HL-60/S4 (cell line): ENCODE results near the gene IFIT5.
"Not testable (repeated sequence)": the region's sequence is repeated elsewhere in the genome, so short reads cannot be mapped to it uniquely, and the experiment has no call there.

Experiments used
- in situ Hi-C: fragments of 300-500 bp; cut with MboI; formaldehyde crosslinking; loops from 2 replicates; pipeline ENCODE4 v1.14.3; 2022; ENCODE audit warnings: low sequenced_read_pairs

IFIT5 gene, protein sequence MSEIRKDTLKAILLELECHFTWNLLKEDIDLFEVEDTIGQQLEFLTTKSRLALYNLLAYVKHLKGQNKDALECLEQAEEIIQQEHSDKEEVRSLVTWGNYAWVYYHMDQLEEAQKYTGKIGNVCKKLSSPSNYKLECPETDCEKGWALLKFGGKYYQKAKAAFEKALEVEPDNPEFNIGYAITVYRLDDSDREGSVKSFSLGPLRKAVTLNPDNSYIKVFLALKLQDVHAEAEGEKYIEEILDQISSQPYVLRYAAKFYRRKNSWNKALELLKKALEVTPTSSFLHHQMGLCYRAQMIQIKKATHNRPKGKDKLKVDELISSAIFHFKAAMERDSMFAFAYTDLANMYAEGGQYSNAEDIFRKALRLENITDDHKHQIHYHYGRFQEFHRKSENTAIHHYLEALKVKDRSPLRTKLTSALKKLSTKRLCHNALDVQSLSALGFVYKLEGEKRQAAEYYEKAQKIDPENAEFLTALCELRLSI

DNA sequence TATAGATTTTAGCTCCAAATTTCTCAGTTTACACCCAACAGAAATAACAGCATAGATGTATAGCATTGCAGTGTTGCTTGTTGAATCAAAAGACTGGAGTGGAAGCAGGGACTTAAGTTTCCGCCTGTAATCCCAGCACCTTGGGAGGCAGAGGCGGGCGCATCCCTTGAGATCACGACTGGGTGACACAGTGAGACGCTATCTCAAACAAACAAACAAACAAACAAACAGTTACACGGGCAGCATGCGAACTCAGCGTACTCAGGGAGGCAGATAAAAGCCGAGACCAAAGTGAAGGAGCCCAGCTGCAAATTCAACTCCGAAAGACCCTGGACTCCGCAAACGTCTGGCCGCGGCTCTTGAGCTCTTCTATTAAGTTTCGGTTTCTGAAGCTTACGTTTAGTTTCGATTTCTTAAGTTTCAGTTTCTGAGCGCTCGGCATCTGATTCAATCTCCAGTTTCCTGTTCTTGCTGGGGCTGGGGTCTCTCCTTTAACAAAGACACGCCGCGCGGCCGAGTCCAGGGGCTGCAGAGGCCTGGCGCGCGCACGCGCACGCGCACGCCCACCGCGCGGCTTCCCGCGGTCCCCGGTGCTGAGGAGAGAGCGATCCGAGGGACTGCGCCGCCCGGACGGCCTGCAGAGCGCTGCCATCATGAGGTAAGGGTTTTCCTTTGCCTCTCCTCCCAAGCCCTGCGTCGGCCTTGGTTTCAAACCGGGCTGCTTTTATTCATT lies at the start of gene IFIT5:
TSS of gene IFIT5 (plus strand) at position 423 of the 733 bp plus-strand sequence. CDS start at position 654, 231 bp downstream.
- in situ Hi-C loops = no loop called here

DNA sequence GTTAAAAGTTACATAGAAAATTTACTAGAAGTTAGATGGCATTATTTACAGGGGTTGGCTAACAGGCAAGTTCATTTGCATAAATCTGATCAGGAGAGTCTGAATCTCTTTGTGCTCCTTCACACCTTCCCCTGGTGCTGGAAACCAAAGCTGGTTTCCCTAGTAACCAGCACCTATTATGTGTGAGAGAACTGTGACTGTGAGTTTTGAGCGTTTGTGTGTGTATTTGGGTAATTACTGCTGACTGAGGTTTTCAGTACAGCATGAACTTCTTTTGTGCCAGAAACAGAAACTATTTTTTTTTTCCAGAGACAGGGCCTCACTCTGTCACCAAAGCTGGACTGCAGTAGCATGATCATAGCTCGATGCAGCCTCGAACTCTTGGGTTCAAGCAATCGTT lies 46.8 kb upstream of the IFIT5 start:
- in situ Hi-C loops = no loop called here

DNA sequence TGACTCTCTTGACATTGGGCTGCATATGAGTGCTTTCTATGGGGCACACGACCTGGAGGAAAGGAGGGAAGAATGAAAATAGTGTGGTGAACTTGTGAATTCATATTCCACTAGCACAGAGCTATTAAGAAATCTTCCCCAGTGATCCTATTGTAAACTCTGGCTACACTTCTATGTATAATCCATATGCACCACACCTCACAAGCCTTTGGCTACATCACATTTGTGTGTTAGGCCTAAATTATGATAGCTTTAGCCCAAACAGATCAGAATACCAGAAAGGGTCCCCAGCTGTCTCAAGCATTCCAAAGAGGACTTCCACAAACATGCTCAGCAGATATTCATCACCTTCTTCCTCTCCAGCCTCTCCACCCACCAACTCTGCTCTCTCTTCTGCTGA lies 46.2 kb upstream of the IFIT5 start:
- in situ Hi-C loops = no loop called here

DNA sequence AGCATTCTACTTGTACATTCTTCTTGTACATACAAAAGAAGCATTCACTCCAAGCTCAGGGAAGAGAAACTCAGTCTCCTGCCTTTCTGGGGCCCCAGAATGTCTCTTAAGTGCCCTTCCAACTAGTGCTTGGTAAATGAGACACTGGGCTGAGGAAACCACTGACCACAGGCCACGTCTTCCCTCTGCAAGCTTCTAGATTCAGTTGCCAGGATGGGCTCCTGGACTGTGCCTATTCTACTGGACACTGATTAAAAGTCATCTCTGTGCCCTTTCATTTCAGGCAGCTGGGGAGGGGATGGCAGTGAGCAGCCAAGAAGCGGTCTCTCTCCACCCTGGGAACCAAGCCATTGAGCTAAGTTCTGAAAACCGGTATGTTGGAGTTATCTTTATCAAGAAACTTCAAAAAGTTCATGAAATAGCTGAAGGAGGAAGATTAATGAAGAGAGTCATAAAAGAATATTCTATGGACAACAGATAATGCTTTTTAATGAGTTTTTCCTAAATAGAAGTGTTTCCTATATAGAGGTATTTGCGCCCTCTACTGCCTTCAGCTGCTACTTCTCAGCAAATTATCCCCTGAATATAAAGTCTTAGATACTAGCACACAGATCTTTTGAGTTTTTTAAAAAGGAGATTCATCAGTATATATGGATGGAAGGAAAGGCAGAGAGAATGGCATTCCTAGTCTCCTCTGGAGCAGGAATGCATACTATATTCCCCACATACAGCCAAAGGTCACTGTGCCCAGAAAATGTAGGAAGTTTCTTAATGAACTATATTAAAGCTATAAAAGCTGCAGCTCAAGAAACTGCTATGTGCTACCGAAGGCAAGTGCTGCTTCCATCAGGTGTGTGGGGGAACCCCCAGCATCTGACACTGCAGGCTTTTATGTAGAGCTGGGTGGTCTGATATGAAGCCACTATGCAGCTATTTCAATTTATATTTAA lies 44.9 kb upstream of the IFIT5 start:
- in situ Hi-C loops = no loop called here

DNA sequence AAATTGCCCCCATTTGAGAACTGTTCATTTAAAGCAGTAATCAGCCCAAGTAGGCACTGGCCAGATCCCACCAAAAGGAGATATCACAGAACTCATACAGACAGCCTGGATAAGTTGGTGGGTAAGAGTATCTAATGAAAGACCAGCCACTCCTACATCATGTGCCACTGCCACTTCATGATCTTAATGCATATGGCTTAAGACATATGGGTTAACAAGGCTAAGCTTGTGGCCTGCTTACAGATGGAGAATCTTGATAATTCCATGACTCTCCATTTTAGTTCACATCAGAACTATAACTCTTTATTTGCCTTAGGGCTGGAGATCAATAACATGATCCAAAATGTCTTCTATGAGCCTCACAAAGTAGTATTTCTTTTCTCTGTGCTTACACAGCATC lies 43.3 kb upstream of the IFIT5 start:
- in situ Hi-C loops = no loop called here

DNA sequence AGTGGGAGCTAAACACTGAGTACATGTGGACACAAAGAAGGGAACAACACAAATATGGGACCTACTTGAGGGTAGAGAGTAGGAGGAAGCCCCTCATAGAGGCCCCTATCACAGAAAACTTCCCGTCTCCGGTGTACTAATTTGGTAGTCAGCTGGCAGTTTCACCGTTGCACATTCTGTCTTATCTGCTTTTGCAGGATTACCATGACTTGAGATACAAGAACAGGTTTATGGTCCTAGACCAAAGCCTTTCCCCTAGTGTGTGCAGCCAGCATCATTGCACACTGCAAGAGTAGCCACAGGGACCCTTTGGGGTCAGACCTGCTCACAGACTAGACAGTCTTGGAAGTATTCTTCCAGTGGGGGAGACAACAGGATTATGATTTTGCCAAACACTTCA lies 42.4 kb upstream of the IFIT5 start:
- in situ Hi-C loops = no loop called here

DNA sequence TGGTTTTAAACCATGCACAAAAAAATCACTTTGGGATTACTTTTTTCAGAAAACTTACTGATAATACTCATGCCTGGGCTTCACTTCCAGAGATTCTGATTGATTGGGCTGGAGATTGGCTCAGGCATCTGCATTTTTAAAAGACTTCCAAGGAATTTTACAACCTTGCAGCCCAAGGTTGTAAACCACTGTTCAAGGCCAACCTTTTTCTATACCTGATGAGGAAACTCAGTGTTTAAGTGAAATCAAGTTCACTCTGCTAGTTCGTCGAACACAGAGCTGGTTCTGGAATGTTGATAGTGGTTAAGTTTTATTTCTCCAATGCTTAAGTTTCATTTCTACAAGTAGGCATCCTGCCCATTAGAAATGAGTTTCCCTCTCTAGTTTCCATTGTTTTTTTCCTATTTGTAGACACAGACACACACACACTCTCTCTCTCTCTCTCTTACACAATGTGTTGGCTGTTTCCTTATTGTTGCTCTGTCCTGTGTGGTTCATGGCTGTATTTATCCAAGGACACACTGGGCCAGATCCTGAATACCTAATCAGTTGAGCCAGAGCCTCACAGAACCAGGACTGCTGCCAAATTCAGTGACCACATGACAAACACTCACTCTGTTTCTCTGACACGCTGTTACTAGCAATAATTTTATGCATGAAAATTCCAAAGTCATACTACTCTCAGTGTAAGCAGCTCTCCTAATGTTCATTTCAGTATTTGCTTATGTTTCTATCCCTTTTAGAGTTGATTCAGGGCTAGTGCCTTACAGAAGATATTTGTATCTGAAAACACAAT lies 40.3 kb upstream of the IFIT5 start:
- in situ Hi-C loops = no loop called here

DNA sequence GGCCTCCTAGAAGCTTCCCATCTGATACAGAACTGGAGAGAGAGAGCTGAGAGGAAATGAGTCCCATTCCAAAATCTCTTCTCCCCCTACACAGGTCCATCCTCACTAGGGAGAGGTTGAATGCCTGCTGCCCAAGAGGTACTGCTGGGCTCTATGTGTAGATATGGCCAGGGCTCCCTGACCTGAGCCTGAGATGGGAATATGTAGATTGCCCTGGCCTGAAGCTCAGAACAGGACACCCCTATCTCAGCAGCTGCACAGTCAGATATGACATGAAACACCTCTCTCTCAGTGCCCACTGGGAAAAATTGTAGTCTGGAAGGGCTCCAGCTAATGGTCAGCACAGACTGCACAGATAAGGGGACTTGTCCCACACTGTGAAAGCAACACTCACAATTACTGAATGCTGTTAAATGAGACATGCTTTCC lies 39.6 kb upstream of the IFIT5 start:
- in situ Hi-C loops = no loop called here

DNA sequence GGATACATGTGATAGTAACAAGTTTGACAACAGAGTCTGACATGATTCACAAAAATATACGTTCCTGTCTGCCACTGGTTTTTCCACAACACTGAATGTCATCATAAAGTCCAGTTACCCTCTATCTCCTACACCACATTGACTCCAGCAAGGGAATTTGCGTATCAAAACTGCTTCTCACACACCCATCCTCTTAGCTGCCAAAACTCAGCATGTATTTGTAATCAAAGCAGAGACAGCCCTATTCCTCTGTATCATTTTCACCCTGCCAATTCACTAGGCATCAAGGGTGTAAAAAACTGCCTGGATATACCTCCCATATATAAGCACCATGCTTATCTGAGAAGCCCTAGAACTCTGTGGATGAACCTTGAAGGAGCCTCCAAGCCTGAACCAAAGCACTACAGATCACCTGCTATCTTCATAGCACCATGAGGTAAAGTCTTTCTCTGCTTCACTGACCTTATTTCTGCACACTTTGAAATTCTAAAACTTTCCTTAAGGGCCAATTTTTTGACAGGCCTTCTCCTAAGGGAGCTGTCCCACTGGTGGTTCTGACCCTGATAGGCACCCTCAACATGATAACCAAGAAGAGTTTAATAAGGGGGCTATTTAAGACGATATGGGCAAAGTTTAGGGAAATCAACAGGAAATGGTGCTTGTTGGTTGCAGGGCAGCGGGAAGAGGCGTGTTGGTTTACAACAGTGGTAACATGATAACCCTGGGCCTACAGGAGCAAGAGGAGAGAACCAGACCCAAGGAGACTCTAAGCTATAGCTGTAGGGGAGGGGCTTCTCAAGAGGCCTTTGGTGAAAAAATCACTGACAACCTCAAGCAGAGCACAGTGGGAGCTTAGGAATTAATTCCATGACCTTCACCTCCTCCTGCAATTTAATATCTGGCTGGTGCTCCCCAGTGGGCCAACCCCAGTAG lies 36.4 kb upstream of the IFIT5 start, which contains the start of gene IFIT1B:
TSS of gene IFIT1B (plus strand) at position 352 of the 933 bp plus-strand sequence. CDS start at position 432, 80 bp downstream.
- in situ Hi-C loops = no loop called here

DNA sequence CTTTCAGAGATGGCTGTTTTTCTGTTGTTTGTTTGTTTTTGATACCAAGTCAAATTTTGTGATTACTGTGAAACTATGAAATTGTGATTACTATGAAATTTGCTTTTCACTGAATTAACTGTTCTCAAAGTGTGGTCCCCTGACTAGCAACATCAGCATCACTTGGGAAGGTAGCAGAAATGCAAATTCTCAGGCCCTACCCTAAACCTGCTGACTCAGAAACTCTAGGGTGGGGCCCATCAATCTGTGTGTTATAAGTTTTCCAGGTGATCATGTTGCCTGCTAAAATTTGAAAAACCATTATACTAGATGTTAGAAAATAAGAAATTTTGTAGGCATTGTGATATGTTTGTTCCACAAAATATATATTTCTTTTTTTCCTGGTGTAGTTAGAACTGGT lies 35.3 kb upstream of the IFIT5 start:
- in situ Hi-C loops = no loop called here

DNA sequence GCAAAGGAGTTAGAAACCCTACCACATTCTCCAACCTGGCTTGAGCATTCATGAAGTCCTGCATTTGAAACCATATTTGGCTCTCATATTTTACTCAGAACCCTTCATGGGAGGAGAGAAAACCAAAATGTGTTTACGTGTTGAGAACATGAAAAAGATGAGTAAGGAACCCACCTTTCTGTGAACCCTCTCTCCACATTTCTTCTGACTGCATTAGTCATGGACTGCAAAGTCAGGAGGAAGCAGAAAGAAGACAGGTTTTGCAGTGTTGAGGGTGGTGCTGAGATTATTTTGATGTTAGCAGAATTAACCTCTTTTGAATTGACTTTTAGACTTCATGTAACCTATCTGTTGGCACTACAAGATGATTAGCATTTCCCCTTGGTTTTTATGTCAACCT lies 31.6 kb upstream of the IFIT5 start:
- in situ Hi-C loops = no loop called here

DNA sequence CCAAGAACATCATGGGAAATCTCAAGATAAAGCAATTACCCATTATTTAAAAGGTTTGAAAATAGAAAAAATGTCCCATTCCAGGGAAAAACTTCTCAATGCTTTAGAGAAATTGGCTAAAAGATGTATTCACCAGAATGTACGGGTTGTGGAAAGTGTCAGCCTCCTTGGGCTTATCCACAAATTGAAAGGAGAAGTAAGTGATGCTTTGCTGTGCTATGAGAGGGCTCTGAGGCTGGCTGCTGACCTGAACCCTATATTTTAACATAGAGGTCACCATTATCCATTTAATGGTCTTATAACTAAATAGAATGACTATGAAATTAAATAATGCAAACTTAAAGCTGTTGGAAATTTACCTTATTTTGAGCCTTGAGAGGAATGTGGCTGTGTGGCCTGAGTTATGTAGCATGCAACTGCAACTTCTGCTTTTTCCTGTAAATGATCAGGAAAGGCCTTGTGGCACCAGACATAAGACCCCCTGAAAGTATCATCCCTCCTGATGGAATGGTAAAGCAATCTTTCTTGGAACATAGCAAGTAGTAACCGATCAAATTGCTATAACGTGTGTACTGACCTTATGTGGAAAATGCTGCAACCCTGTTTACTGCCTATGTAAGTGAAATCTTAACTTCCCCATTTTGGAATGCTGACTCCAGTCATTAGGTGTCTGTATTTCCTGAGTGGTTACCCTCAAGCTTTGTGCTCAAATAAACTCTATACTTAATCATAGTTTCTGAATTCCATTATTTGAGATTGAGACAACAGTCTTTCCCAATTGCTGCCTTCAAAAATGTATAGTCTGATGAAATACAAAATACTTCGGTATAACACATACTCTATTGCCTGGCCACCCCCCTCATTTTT lies 29.7 kb upstream of the IFIT5 start:
- in situ Hi-C loops = no loop called here

DNA sequence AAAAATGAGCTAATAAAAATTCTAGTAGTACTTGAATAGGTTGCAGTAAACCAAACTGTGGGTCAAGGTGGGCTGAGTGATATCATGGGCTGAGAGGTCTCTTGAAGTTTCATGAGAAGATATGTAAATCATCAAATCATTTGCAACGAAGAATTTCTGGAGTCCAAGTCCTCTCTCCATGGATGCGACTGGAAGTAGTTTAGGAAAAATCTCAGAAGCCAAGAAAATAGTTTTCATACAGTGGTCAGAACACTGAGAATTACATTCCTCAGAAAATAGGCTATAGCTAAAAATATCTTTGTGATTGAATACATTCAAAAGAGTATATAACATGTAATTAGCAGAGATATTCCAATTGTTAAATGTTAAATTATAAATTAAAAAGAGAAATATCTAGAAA lies 25.6 kb upstream of the IFIT5 start:
- in situ Hi-C loops = no loop called here

DNA sequence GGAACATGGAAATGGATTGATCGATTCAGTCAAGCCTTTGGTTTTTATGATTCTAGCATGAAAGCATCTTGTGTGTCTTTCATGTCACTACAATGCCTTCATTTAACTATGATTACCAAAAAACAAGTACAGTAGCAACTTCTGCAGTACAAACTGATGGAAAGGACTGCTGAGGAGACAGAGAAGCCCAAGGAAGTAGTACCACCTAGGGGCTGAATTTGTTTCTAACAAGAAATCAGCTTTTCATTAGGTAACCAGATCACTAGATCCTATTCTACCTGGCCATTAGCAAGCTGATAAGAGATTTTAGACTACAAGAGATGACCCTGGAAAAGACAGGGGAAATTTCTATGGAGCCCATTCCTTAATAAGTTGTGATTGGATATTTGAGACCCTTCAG lies 25.1 kb upstream of the IFIT5 start:
- in situ Hi-C loops = no loop called here

DNA sequence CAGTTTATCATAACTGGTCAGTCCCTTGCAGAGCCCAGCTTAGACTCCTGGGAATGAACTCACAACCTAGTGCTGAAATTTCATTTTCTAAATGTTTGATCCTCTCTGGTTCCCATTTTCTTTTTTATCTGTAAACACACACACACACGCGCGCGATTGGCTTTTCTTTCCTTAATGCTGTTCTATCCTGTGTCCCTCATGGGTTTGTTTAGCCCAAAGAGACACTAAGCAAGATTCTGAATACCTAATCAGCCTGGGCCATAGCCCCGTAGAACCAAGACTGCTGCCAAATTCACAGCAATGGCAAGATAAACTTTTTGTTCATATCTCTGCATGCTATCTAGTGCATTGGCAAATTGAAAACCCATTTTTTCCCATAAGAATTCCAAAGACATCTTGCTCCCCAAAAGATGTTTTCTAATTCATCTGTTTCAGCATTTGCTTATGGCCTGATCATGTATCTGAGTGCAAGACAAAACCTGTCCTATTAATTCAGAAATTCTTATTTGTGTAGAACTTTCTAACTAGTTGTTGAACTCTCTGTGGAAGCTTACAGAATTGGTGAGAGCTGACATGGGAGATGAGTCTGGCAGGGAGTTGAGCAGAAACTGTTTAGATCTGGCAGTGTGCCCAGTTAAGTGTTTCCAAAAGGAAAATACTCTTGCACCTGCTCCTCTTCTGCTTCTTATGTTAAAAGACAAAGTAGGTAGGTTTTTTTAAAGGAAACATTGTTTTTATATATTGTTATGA lies 23.7 kb upstream of the IFIT5 start:
- in situ Hi-C loops = no loop called here

DNA sequence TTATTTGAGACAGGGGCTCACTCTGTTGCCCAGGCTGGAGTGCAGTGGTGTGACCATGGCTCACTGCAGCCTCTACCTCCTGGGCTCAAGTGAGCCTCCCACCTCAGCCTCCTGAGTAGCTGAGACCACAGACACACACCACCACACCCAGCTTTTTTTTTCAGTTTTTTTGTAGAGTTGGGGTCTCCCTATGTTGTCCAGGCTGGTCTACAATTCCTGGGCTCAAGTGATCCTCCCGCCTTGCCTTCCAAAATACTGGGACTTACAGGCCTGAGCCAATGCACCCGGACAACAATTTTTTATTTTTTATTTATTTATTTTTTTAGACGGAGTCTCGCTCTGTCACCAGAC lies 23.2 kb upstream of the IFIT5 start:
- in situ Hi-C loops = not testable (repeated sequence)
